Heart left ventricle (tissue), 16 donors: ENCODE data around the gene VAPA. TPM values are rescaled to one million over a fixed set of nuclear protein-coding genes. Genes with fewer than 3 reads are reported as not detected.

Experiments
- ATAC-seq, 4 donors: fragments of 200-7000 bp; cut with Tn5 transposase; one replicate each; pipeline ENCODE4 v1.9.1; 2020 to 2022; ENCODE audit warnings: moderate library complexity in 4 of 4, mild to moderate bottlenecking in 3 of 4, moderate number of reproducible peaks in 1 of 4
- DNase-seq, 5 donors: peaks; one replicate each; pipeline ENCODE4 v3.0.0-alpha.2; 2020
- H3K27ac ChIP-seq, 12 donors: fragments of 200-600 bp; sonication (generic) in 4 of 12; one replicate each; pipeline versions ENCODE4 v1.5.0 to v1.8.0; 2016 to 2022; ENCODE audit warnings: mild to moderate bottlenecking in 2 of 12
- H3K27me3 ChIP-seq, 9 donors: fragments of 200-600 bp; sonication (generic) in 2 of 9; one replicate each; pipeline versions ENCODE4 v1.5.1 to v1.8.0; 2016 to 2022; ENCODE audit warnings: mild to moderate bottlenecking in 3 of 9
- H3K36me3 ChIP-seq, 9 donors: fragments of 200-600 bp; sonication (generic) in 2 of 9; one replicate each; pipeline versions ENCODE4 v1.5.0 to v1.8.0; 2018 to 2022; ENCODE audit warnings: mild to moderate bottlenecking in 2 of 9
- H3K4me1 ChIP-seq, 12 donors: fragments of 200-600 bp; sonication (generic) in 4 of 12; one replicate each; pipeline versions ENCODE4 v1.5.0 to v1.8.0; 2016 to 2022; ENCODE audit warnings: mild to moderate bottlenecking in 3 of 12
- H3K4me3 ChIP-seq, 12 donors: fragments of 200-600 bp; sonication (generic) in 4 of 12; one replicate each; pipeline versions ENCODE4 v1.5.0 to v1.8.0; 2017 to 2022; ENCODE audit warnings: mild to moderate bottlenecking in 9 of 12, moderate library complexity in 4 of 12
- H3K9me3 ChIP-seq, 12 donors: fragments of 200-600 bp; sonication (generic) in 4 of 12; one replicate each; pipeline versions ENCODE4 v1.5.0 to v1.8.0; 2016 to 2022; ENCODE audit warnings: mild to moderate bottlenecking in 1 of 12
- POLR2A ChIP-seq, 2 donors: fragments of 450-650 bp; IDR thresholded peaks; one replicate each; pipeline ENCODE4 v1.6.1; 2017; ENCODE audit warnings: antibody characterized with exemption in 2 of 2, mild to moderate bottlenecking in 2 of 2, moderate library complexity in 2 of 2
- WGBS, 4 donors: extraction: QIAGEN DNeasy Blood & Tissue Kit in 2 of 4; methylation state at CpG; one replicate each; pipeline versions ENCODE4 v1.1.5 to v1.1.7; 2013 to 2018; 5-methylcytosine and 5-hydroxymethylcytosine counted together
- intact Hi-C, 10 donors: fragments of 100-400 bp; cut with DNase I; formaldehyde crosslinking; loops; one replicate each; pipeline versions ENCODE4 v1.11.1 to v1.14.2; 2022
- polyA plus RNA-seq, 2 donors: library from polyadenylated mRNA; stranded (reverse); fragments of 200-250 nt; gene quantifications; one replicate each; pipeline ENCODE4 v1.2.3, GENCODE V29; 2013
- total RNA-seq, 9 donors: library from RNA; depleted of rRNA in 2 of 9; stranded (reverse); fragments of >200 nt in 2 of 9; fragmentation: NEBNext Ultra II Directional in 3 of 9; extraction: Animal tissue kit (Norgen Biotek cat#: 25700) in 3 of 9; gene quantifications; one replicate each; pipeline versions ENCODE4 v1.1.0 to v1.2.4, GENCODE V29; 2016 to 2023
- TF ChIP-seq, protein P1 (sequence below), 12 donors: fragments of 200-600 bp; sonication (generic) in 4 of 12; IDR thresholded peaks; one replicate each; pipeline versions ENCODE4 v1.5.0 to v1.8.0; 2018 to 2022; ENCODE audit warnings: antibody characterized with exemption in 12 of 12, mild to moderate bottlenecking in 5 of 12
- donor health status: ischemic (EF 13 %, LVEDD 7.1; RV severe dilation, severe dysfunction).
- donor health status: healthy with polysubstance abuse.
- donor health status: DM: no; HTN: yes; CAD: no.
- donor health status: DM: no; HTN: no; CAD: no.
- donor health status: ischemic (EF 25% LVEDD 6.9; RV normal size, moderate dysfunction).
- donor health status: ischemic (EF 25% LVEDD 5.7; RV mildly dilated, moderate dysfunction).
- donor health status: healthy.
- donor health status: DM: yes; HTN: yes; CAD: no.
- donor health status: ischemic (EF 35%, LVEDD 5.7; RV mildly dilated, moderate dysfunction).
- donor health status: nonischemic (EF 11% LVEDD 7.7; RV severe dilation, severe dysfunction).
- donor health status: DM: yes; HTN: yes; CAD: no.
- donor health status: PGD.
- donor health status: ischemic (EF 29% LVEDD 5.4; RV normal size, mild dysfunction).
- donor health status: nonischemic (EF 23%, LVEDD 6.1; RV moderate dilation, normal function).

The VAPA gene
- total and polyA plus RNA-seq, 11 donors, result 107 to 289 (median 201) TPM

DNA sequence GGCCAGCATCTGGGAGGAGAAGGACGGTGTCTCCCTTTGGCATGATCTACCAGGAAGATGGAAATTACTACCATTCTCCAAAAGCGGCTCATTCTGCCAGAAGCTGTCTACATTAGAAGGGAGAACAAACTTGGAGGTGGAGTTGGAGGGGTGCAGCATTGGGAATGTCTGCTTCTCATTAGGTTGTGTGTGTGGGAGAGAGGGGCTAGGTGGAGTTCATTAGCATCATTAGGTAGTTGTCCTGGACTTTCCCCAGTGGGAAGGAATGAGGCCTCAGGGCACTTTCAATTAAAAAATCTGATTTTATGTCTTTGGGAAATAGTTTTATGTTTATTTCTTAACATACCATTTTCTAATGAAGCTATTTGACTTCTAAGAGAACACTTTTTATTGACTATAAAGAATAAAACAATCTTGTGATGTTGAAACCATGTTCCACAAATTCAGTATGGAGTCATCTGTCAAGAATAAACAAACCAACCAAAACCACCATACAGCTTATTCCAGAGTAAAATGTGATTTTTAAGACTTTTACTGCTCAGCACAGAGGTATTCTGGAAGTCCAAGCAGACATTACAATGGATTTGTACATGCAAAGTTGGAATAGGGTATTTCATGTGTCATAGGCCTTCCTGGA, 60.6 kb downstream of the VAPA start:
- 85 to 98% (median 97%) methylated on average over 2 of the region's 2 CpGs for WGBS, 4 donors
- Histone ChIP-seq H3K27ac (no peak overlapping the region), H3K4me3 (no peak overlapping the region), H3K4me1 (peaks cover 0 to 4% (median 0%) of the 10 kb centered on the region in 12 donors), H3K36me3 (no peaks in the 10 kb centered on the region), H3K27me3 (no peaks in the 10 kb centered on the region), H3K9me3 (peaks cover 0 to 32% (median 9%) of the 10 kb centered on the region in 12 donors)
- no peak for TF ChIP-seq POLR2A (IDR thresholded peaks at IDR 0.05)
- TF ChIP-seq, protein P1, sequence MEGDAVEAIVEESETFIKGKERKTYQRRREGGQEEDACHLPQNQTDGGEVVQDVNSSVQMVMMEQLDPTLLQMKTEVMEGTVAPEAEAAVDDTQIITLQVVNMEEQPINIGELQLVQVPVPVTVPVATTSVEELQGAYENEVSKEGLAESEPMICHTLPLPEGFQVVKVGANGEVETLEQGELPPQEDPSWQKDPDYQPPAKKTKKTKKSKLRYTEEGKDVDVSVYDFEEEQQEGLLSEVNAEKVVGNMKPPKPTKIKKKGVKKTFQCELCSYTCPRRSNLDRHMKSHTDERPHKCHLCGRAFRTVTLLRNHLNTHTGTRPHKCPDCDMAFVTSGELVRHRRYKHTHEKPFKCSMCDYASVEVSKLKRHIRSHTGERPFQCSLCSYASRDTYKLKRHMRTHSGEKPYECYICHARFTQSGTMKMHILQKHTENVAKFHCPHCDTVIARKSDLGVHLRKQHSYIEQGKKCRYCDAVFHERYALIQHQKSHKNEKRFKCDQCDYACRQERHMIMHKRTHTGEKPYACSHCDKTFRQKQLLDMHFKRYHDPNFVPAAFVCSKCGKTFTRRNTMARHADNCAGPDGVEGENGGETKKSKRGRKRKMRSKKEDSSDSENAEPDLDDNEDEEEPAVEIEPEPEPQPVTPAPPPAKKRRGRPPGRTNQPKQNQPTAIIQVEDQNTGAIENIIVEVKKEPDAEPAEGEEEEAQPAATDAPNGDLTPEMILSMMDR (IDR thresholded peaks at IDR 0.05), result no peak
- intact Hi-C loops, result loop anchor here in 1 of 10 donors (10.0 kb wide), 1 partner anchor 1180 kb away; no protein-coding TSS in a partner anchor
- ATAC-seq, result no peak
- no peak for DNase-seq

DNA sequence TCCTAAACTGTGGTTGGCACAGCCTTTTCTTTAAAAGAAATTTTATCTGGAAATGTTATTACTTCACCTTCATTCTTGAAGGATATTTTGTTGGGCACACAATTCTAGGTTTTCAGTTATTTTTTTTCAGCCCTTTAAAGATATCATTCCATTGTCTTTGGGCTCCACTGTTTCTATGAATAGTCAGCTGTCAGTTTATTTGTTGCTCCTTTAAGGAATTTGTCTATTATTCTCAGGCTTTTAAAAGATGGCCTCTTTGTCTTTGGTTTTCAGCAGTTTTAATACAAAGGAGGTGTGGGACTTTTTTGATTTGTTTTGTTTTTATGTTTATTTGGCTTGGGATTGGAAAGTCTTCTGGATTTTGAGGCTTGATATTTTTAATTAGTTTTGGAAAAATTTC, 61.8 kb downstream of the VAPA start:
- ATAC-seq (no peak), DNase-seq (no peak)
- Histone ChIP-seq H3K27me3 (no peaks in the 10 kb centered on the region), H3K4me1 (peaks cover 0 to 4% (median 0%) of the 10 kb centered on the region in 12 donors), H3K4me3 (no peak overlapping the region), H3K27ac (no peak overlapping the region), H3K9me3 (peaks cover 0 to 34% (median 9%) of the 10 kb centered on the region in 12 donors), H3K36me3 (no peaks in the 10 kb centered on the region)
- intact Hi-C loops, result loop anchor here in 1 of 10 donors (10.0 kb wide), 1 partner anchor 1179 kb away; no protein-coding TSS in a partner anchor
- TF ChIP-seq POLR2A (IDR thresholded peaks at IDR 0.05), result no peak
- TF ChIP-seq, protein P1 (IDR thresholded peaks at IDR 0.05), result no peak

DNA sequence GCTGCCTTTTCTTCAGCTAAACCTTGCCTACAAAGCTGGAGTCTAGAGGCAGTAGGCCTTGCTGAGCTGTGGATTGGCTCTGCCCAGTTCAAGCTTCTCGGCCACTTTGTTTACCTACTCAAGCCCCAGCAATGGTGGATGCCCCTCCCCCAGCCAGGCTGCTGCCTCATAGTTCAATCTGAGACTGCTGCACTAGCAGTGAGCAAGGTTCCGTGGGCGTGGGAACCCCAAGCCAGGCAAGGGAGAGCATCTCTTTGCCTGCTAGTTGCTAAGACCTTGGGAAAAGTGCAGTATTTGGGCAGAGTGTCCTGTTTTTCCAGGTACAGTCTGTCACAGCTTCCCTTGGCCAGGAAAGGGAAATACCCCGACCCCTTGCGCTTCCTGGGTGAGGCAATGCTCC, 68.9 kb downstream of the VAPA start:
- intact Hi-C loops, result no loop called here
- Histone ChIP-seq H3K4me1 (peaks cover 0 to 16% (median 2%) of the 10 kb centered on the region in 12 donors), H3K9me3 (peaks cover 0 to 3% (median 0%) of the 10 kb centered on the region in 12 donors), H3K27me3 (no peaks in the 10 kb centered on the region), H3K4me3 (no peak overlapping the region), H3K36me3 (no peaks in the 10 kb centered on the region), H3K27ac (no peak overlapping the region)
- no peak for TF ChIP-seq POLR2A (IDR thresholded peaks at IDR 0.05)
- TF ChIP-seq, protein P1 (IDR thresholded peaks at IDR 0.05), result no peak
- 86 to 98% (median 93%) methylated on average over 5 of the region's 5 CpGs for WGBS, 4 donors
- ATAC-seq (no peak), DNase-seq (no peak)

DNA sequence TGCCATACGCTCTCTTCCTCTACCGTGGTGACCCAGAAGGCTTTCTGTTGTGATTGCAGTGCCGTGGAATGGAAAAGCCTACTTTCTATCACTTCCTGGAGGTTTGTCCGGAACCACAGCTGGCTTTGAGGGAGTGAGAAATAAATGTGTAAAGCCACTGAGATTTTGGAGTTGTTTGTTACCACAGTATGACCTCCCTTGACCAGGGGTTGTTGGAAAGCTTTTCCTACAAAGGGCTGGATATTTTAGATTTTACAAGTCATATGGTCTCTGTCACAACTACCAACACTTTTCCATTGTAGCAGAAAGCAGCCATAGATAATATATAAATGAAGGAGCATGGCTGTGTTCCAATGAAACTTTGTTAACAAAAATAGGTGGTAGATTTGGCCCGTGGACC, 70.3 kb downstream of the VAPA start:
- 41 to 61% (median 51%) methylated on average over 5 of the region's 5 CpGs for WGBS, 4 donors
- H3K4me3 ChIP-seq, result no peak overlapping the region
- H3K27ac ChIP-seq, result peak overlapping the region in 4 of 12 donors; percentile 12 to 40 (median 34)
- ATAC-seq (peak in 3 of 4 donors; percentile 31 to 56 (median 38)), DNase-seq (no peak)
- H3K27me3 ChIP-seq, result no peaks in the 10 kb centered on the region
- no peaks in the 10 kb centered on the region for H3K36me3 ChIP-seq
- peaks cover 0 to 18% (median 2%) of the 10 kb centered on the region in 12 donors for H3K4me1 ChIP-seq
- H3K9me3 ChIP-seq, result peaks cover 0 to 3% (median 0%) of the 10 kb centered on the region in 12 donors
- intact Hi-C loops, result no loop called here
- TF ChIP-seq POLR2A (IDR thresholded peaks at IDR 0.05), result no peak
- TF ChIP-seq, protein P1 (IDR thresholded peaks at IDR 0.05), result no peak
